Measurements from ENCODE around the gene SGSH.

SGSH gene

GRCh38 chr17:80209765-80210164, 10.4 kb downstream of the SGSH start:
- Histone ChIP-seq H3K27ac (no peak overlapping the region), H3K4me3 (ENCODE audit: low read depth, low read length) (no peak overlapping the region), H3K27me3 (ENCODE audit: insufficient read depth, low read depth, severe bottlenecking) (no peaks in the 10 kb centered on the region), H3K36me3 (peaks cover 44% of the 10 kb centered on the region), H3K9me3 (ENCODE audit: severe bottlenecking) (no peaks in the 10 kb centered on the region)
- TF ChIP-seq CTCF (IDR thresholded peaks at IDR 0.05; ENCODE audit: low read depth, low read length), result no peak
- no peak for DNase-seq

GRCh38 chr17:80208050-80208449, 12.1 kb downstream of the SGSH start:
- Histone ChIP-seq H3K27me3 (ENCODE audit: insufficient read depth, low read depth, severe bottlenecking) (no peaks in the 10 kb centered on the region), H3K36me3 (peaks cover 35% of the 10 kb centered on the region), H3K4me3 (ENCODE audit: low read depth, low read length) (no peak overlapping the region), H3K9me3 (ENCODE audit: severe bottlenecking) (no peaks in the 10 kb centered on the region), H3K27ac (no peak overlapping the region)
- no peak for TF ChIP-seq CTCF (IDR thresholded peaks at IDR 0.05; ENCODE audit: low read depth, low read length)
- no peak for DNase-seq

- H3K27me3 ChIP-seq (ENCODE audit: insufficient read depth, low read depth, severe bottlenecking), result no peaks in the 10 kb centered on the region
Observed at GRCh38 chr17:80205811-80206210, 14.3 kb downstream of the SGSH start.

GRCh38 chr17:80204626-80205468, 15.3 kb downstream of the SGSH start:
- H3K9me3 ChIP-seq (ENCODE audit: severe bottlenecking), result no peaks in the 10 kb centered on the region

More at GRCh38 chr17:80205811-80206210, 14.3 kb downstream of the SGSH start:
- TF ChIP-seq CTCF (IDR thresholded peaks at IDR 0.05; ENCODE audit: low read depth, low read length), result no peak
- no peaks in the 10 kb centered on the region for H3K9me3 ChIP-seq (ENCODE audit: severe bottlenecking)
- DNase-seq, result no peak
- H3K27ac ChIP-seq, result no peak overlapping the region
- no peak overlapping the region for H3K4me3 ChIP-seq (ENCODE audit: low read depth, low read length)
- peaks cover 21% of the 10 kb centered on the region for H3K36me3 ChIP-seq

GRCh38 chr17:80203471-80203963, 16.6 kb downstream of the SGSH start:
- DNase-seq, result no peak
- no peaks in the 10 kb centered on the region for H3K9me3 ChIP-seq (ENCODE audit: severe bottlenecking)
- H3K4me3 ChIP-seq (ENCODE audit: low read depth, low read length), result no peak overlapping the region
- TF ChIP-seq CTCF (IDR thresholded peaks at IDR 0.05; ENCODE audit: low read depth, low read length), result peak; percentile 29
- no peaks in the 10 kb centered on the region for H3K27me3 ChIP-seq (ENCODE audit: insufficient read depth, low read depth, severe bottlenecking)
- H3K27ac ChIP-seq, result no peak overlapping the region
- H3K36me3 ChIP-seq, result peaks cover 1% of the 10 kb centered on the region

More at GRCh38 chr17:80204626-80205468, 15.3 kb downstream of the SGSH start:
- DNase-seq, result no peak
- H3K36me3 ChIP-seq, result peaks cover 11% of the 10 kb centered on the region
- no peak overlapping the region for H3K4me3 ChIP-seq (ENCODE audit: low read depth, low read length)
- no peak overlapping the region for H3K27ac ChIP-seq
- H3K27me3 ChIP-seq (ENCODE audit: insufficient read depth, low read depth, severe bottlenecking), result no peaks in the 10 kb centered on the region
- no peak for TF ChIP-seq CTCF (IDR thresholded peaks at IDR 0.05; ENCODE audit: low read depth, low read length)
